HG02943 (cell line): ENCODE data around the gene FRZB.
"Not testable (repeated sequence)": the region's sequence is repeated elsewhere in the genome, so short reads cannot be mapped to it uniquely, and the experiment has no call there.

Source experiments
- ATAC-seq: cut with Tn5 transposase; IDR thresholded peaks from one replicate; pipeline ENCODE4 v1.9.1; 2021; ENCODE audit warnings: mild to moderate bottlenecking, low read depth, moderate library complexity; ENCODE audit not compliant: unreplicated experiment

Gene FRZB

DNA sequence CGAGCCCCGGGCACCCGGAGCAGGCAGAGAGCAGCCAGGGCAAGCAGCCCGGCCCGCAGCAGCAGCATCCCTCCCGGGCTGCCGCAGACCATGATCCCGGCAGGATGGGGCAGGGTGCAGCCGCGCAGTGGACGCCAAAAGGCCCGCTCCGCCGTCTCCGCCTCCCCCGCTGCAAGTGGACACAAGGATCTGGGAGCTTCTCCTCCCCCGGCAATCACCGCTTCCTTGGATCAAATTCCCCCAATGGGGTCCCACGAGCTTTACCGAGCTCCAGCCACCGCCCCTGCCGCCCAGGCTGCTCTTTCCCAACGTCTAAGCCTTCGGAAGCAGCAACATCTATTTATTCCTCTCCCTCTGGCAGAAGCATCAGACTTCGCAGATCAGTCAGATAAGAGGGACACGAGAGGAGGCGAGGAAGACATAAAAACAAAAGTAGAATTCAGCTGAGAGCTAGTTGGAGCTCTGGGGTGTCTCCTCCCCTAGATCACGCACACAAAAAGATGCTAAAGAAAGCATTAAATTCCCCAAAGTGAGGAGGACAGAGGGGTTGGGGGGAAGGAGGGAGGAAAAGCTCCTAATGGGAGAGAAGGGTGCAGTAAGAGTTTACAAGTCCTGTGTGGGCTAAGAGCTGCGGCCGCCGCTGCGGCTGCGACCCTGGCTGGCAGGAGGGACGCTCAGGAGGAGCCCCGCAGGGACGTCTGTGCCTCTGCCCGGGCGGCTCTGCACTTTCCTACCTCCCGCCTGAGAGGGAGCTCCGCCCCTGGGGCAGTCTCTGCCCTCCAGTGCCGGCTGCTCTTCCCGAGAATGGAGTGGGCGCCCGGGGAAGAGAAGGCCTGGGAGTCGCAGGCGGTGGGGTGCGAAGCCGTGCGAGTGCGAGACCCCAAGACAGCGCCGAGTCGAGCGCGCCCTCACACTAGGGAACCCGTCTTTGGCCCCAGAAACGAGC lies at the start of gene FRZB:
FRZB (minus strand) TSS at position 177 of the 946 bp plus-strand sequence; CDS start at position 92, 85 bp downstream.
- no peak for ATAC-seq

DNA sequence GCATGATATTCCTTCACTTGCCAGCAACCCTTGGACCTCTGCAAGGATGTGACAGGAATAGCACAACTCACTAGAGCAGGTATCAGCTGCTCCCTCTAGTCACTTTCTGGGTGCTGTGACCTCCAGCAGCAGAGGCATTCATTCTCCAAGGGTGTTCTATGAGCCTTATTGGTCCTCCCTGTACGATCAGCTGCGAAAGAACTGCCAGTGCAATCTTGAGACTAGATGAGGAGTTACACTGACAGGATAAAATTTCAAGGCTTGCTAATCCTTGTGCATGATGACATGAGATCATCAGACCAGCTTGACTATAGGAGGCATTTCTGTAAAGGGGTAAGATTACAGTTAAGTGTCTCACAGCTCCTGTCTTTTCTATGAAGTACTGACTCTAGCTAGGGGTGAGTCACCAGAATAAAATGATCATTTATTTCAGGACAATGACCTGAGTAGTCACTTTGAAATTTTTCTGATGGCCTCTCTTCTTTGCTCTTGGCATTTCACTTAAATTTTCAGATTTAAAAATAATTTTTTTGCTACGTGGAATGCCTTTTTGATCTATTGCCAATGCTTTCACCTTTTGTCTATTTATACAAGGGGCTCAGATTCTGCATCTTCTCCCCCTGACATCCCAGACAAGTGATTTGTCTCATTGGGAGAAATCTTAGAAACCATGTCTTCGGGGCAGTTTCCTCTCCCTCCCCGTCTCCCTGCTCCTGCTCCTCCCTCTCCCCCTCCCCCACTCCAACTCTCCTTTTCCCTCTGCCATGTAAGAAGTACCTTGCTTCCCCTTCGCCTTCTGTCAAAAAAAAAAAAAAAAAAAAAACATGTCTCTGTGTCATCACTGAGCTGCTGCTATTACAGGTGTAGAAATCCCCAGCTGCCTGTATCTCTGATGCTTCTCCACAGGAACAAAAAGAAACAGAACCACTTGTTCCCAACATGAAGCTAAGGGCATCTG lies 49.2 kb upstream of the FRZB start:
- ATAC-seq: no peak

- no peak for ATAC-seq
Measured at GRCh38 chr2:182914852-182915251, 48.4 kb upstream of the FRZB start.

DNA sequence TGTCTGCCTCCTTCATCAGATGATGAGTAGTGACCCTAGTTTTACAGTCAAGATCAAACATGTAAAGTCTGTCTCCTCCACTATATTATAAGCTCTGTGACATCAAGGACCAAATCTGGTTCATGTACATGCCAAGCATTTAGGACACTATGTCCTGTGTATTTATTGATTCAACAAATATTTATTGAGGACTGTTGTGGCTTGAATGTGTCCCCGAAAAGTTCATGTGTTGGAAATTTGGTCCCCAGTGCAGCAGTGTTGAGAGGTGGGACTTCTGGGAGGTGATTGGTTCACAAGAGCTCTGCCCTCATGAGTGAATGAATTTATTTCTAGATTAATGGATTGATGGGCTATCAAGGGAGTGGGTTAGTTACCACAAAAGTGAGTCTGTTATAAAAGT lies 46.6 kb upstream of the FRZB start:
- ATAC-seq: no peak

- ATAC-seq: no peak
Measured at GRCh38 chr2:182912518-182912915, 46.1 kb upstream of the FRZB start.

DNA sequence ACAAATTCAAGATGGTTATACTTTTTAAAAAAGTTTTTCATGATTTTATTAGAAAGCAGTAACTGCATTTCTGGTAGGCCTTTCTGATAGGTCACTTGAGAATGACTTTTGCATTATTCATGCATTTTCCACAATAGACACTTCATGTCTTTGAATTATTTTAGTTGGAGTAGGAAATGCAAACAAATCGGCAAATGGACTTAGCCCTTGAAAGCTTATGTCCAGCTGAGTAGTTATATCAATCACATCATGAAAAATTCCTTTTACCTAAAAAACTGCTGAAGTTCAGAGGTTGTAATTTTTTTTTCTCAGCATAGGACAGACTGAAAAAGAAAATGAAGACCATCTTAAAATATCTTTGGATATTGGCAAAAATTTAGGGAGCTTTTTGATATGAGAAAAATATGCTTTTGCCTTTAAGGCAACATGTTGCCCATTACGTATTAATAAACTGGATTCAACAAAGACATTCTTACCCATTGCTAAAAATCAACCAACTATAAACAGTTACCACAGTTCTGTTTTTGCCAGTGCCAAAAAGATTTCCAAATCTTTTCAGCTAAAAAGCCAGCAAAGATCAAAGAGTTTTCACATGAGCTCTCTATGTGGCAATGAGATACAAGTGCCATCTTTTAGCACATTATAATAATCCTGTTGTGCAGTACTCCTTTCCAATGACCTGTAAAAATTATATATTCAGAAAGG lies 45.5 kb upstream of the FRZB start:
- no peak for ATAC-seq

- ATAC-seq: no peak
Measured at GRCh38 chr2:182910965-182911364, 44.5 kb upstream of the FRZB start.

GRCh38 chr2:182907081-182907830 lies 40.8 kb upstream of the FRZB start:
- ATAC-seq: no peak

DNA sequence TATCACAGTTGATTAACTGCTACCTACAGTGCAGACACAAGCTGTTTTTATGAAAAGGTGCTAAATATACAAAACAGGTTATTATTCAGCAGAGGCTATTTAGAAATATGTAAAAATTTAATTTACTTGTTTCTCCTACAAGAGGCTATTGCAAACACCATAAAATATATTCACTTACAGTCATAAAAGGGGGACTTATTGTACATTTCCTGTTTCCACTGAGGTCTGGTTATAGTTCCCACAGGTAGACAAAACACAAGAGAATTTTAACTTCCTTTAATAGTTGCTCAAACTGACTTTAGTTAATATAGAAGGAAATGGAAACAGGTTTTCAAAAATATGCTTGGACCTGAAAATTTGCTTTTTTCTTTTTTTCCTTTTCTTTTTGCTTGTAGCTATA lies 40.0 kb upstream of the FRZB start:
- no peak for ATAC-seq

DNA sequence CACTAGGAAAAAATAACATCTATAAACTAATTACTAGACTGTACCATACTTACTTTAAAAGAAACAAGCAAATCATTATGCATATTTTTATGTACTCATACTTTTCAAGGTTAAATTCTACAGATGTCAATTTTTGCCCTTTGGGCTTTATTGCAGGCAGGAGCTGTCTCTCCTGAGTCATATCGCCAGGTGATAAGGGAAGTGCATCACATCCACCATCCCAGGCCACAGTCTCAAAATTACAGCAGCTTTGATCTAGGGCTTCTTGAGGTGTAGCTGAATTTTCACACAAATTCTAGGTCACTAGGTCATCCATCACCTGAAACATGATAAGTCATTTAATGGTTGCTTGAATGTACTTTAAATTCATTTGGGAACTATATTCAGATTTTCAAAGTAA lies 38.4 kb upstream of the FRZB start:
- no peak for ATAC-seq

- ATAC-seq: no peak
Measured at GRCh38 chr2:182903566-182903965, 37.1 kb upstream of the FRZB start.

DNA sequence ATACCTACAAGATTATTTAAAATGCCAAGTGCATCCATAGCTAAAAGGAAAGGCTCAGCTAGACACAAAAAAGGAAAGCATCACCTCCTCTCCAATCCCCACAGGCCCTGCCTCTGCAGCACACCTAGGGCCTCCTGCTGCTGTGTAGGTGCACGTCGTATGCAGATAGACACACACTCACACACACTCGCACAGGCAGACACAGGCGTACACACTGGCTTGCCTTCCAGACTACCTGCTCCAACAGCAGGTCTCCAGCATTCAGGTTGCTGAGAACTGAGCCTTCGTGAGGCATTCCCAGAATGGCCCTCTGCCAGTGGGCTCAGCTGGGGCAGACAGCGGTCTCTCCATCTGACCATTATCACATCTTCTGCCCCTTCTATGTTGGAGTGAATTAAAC lies 35.3 kb upstream of the FRZB start:
- no peak for ATAC-seq

GRCh38 chr2:182898718-182899117 lies 32.3 kb upstream of the FRZB start:
- ATAC-seq: no peak

DNA sequence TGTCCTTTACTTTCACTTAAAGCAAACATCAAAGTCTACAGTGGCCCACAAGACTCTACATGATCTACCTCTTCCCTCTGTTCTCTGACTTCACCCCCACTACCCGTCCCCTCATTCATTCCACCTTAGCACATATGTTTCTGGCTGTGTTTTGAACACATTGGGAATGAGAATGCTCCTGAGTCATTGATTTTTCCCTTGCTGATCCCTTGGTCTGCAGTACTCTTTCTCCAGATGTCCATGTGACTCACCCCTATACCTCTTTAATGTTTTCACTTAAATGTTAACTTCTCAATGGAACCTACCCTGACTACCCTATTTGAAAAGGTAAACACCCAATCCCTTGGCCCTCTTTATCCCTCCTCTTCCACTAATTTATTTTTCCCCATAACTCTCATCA lies 30.7 kb upstream of the FRZB start:
- ATAC-seq: no peak

DNA sequence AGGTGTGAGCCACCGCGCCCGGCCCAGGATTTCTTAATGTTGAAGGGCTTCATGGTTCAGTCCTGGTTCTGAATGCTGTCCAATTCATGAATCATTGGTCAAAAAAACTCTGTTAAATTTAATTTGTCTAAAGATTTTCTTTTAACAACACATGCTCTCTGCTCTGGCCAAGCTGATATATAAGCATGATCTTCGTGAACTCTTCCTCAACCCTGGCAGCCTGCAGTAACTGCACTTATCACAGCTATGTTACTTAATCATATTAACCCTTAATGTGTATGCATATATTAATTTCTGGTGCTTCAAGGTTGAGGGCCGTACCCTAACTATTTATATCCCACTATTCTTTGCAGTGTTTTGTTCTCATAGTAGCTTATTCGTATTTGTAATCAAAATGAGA lies 29.4 kb upstream of the FRZB start:
- no peak for ATAC-seq

GRCh38 chr2:182895169-182895568 lies 28.7 kb upstream of the FRZB start:
- ATAC-seq: no peak

DNA sequence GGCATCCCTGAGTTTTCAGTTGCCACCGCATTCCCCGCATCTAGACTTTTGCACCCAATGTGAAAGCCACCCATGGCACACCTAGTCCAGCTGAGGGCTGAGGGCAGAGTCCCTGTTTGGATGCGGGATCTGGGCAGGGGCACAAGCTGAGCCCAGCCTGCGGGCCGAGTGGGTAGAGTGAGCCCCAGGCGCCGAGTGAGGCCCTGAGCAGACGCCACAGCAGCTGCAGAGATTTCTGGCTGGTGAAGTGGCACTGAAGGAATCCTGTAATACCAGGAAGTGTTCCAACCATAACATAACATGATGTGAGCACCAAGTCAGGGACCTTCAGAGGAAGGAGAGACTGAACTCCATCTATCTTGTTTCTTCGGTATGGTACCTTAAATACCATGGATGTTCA lies 27.7 kb upstream of the FRZB start:
- ATAC-seq: no peak

- no peak for ATAC-seq
Measured at GRCh38 chr2:182893666-182894065, 27.2 kb upstream of the FRZB start.

- not testable (repeated sequence) for ATAC-seq
Measured at GRCh38 chr2:182893035-182893434, 26.6 kb upstream of the FRZB start.

- no peak for ATAC-seq
Measured at GRCh38 chr2:182891611-182892010, 25.2 kb upstream of the FRZB start.
